ENCODE results near the gene CMIP.

The CMIP gene

DNA sequence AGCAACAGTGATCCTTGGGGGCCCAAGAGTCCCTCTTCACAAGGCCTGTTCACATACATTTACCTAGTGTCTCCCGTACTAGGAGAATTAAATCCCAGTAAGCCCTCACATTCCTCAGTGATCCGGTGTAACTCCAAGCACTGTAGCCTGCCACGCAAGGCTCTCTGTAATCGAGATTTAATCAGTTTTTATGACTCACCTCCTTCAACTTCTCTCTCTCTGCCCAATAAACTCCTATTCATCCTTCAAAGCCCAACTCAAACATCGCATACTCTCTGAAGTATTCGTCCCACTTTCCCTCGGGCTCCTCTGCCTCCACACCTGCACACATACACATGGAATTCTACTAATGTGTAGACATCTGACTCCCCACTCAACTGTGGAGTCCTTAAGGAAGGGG is 141.8 kb downstream of the CMIP start:
- Histone ChIP-seq H3K4me2 (ENCODE audit: insufficient read depth, low read length) (no peak overlapping the region), H2AFZ (ENCODE audit: low read depth, low read length) (no peak overlapping the region), H4K20me1 (ENCODE audit: insufficient read depth, low read length) (peaks cover 71% of the 10 kb centered on the region), H3K4me1 (ENCODE audit: insufficient read depth, low read length) (no peaks in the 10 kb centered on the region), H3K9ac (ENCODE audit: low read depth, low read length) (no peak overlapping the region), H3K27ac (ENCODE audit: low read length) (no peak overlapping the region), H3K79me2 (ENCODE audit: insufficient read depth, low read length) (peaks cover 97% of the 10 kb centered on the region), H3K27me3 (ENCODE audit: insufficient read depth, low read length, poor library complexity) (no peaks in the 10 kb centered on the region), H3K9me3 (ENCODE audit: insufficient read depth, low read length, severe bottlenecking) (no peaks in the 10 kb centered on the region), H3K4me3 (ENCODE audit: low read depth in 1 of 2, low read length in 2 of 2) (no peak overlapping the region), H3K36me3 (ENCODE audit: insufficient read depth, low read length) (peaks cover 29% of the 10 kb centered on the region)
- no peak for TF ChIP-seq EZH2 (IDR thresholded peaks at IDR 0.05; ENCODE audit: borderline replicate concordance, low read depth, low read length, severe bottlenecking)
- TF ChIP-seq, protein P1, sequence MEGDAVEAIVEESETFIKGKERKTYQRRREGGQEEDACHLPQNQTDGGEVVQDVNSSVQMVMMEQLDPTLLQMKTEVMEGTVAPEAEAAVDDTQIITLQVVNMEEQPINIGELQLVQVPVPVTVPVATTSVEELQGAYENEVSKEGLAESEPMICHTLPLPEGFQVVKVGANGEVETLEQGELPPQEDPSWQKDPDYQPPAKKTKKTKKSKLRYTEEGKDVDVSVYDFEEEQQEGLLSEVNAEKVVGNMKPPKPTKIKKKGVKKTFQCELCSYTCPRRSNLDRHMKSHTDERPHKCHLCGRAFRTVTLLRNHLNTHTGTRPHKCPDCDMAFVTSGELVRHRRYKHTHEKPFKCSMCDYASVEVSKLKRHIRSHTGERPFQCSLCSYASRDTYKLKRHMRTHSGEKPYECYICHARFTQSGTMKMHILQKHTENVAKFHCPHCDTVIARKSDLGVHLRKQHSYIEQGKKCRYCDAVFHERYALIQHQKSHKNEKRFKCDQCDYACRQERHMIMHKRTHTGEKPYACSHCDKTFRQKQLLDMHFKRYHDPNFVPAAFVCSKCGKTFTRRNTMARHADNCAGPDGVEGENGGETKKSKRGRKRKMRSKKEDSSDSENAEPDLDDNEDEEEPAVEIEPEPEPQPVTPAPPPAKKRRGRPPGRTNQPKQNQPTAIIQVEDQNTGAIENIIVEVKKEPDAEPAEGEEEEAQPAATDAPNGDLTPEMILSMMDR (IDR thresholded peaks at IDR 0.05; ENCODE audit: borderline replicate concordance, extremely low read depth, low read length, poor library complexity, severe bottlenecking), result no peak
- DNase-seq, result no peak
- ATAC-seq (ENCODE audit: insufficient read depth, low read depth), result no peak

DNA sequence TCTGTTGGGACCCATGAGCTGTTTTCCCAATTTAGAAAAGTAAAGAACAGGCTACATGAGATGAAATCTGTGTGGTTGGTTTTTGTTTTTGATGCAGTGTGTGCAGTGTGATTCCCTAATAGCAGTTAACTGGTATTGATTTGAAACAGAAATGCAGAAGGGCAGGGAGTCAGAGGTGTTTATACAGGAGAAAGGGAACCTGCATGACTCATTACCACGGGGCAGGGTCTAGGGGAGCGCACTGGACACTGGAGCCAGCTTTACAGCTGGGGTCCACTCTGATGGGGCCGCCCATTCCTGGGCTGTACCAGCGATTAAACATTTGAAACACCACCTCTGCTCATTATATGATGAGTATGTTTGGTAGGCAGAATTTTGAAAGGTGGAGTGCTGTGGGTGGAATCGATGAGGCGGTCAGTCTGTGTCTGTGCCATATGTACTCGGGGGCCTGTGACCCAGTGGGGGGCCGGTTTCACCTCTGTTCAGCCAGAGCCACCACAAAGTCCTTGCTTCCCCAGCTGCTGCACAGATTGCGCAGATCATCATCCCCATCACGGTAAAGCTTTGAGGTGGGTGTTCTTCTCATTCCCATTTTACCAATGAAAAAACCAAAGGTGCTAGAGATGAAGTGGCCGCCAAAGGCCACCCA is 142.5 kb downstream of the CMIP start:
- H3K4me2 ChIP-seq (ENCODE audit: insufficient read depth, low read length), result no peak overlapping the region
- H3K79me2 ChIP-seq (ENCODE audit: insufficient read depth, low read length), result peaks cover 93% of the 10 kb centered on the region
- no peak overlapping the region for H3K27ac ChIP-seq (ENCODE audit: low read length)
- peaks cover 66% of the 10 kb centered on the region for H4K20me1 ChIP-seq (ENCODE audit: insufficient read depth, low read length)
- H3K9ac ChIP-seq (ENCODE audit: low read depth, low read length), result no peak overlapping the region
- no peak overlapping the region for H3K4me3 ChIP-seq (ENCODE audit: low read depth in 1 of 2, low read length in 2 of 2)
- peaks cover 29% of the 10 kb centered on the region for H3K36me3 ChIP-seq (ENCODE audit: insufficient read depth, low read length)
- H3K9me3 ChIP-seq (ENCODE audit: insufficient read depth, low read length, severe bottlenecking), result no peaks in the 10 kb centered on the region
- ATAC-seq (ENCODE audit: insufficient read depth, low read depth), result no peak
- H3K27me3 ChIP-seq (ENCODE audit: insufficient read depth, low read length, poor library complexity), result no peaks in the 10 kb centered on the region
- TF ChIP-seq, protein P1 (IDR thresholded peaks at IDR 0.05; ENCODE audit: borderline replicate concordance, extremely low read depth, low read length, poor library complexity, severe bottlenecking), result no peak
- TF ChIP-seq EZH2 (IDR thresholded peaks at IDR 0.05; ENCODE audit: borderline replicate concordance, low read depth, low read length, severe bottlenecking), result no peak
- H2AFZ ChIP-seq (ENCODE audit: low read depth, low read length), result no peak overlapping the region
- DNase-seq, result no peak
- no peaks in the 10 kb centered on the region for H3K4me1 ChIP-seq (ENCODE audit: insufficient read depth, low read length)

DNA sequence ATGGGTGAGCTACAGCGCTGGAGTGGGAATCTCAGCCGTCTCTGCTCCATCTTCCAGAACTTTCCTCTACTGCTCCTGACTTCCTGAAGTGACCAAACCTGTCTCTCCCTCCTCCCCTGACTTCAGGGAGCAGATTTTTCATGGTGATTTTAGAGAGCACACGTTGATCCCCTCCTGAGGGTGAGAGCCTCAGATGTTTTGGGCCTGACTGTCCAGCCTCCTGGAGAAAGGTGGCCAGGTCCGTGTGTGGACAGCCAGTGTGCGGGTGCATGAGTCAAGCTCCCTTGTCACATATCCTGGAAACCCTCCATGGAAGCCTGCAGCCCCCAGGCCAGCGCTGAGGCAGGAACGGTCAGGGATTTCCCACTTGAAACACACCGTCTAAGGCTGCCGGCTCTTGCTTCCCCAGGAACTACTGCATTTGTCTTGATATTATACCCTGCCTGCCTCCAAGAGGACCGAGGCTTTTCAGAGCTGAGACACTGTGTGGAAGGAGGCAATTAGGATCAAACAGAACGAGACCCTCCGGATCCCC is 143.1 kb downstream of the CMIP start:
- Histone ChIP-seq H3K27ac (ENCODE audit: low read length) (peak overlapping the region; percentile 29; the same call in 1 of the 2 replicates), H3K4me2 (ENCODE audit: insufficient read depth, low read length) (no peak overlapping the region), H3K27me3 (ENCODE audit: insufficient read depth, low read length, poor library complexity) (no peaks in the 10 kb centered on the region), H3K4me3 (ENCODE audit: low read depth in 1 of 2, low read length in 2 of 2) (no peak overlapping the region), H3K79me2 (ENCODE audit: insufficient read depth, low read length) (peaks cover 89% of the 10 kb centered on the region), H4K20me1 (ENCODE audit: insufficient read depth, low read length) (peaks cover 67% of the 10 kb centered on the region), H3K9me3 (ENCODE audit: insufficient read depth, low read length, severe bottlenecking) (no peaks in the 10 kb centered on the region), H2AFZ (ENCODE audit: low read depth, low read length) (no peak overlapping the region), H3K9ac (ENCODE audit: low read depth, low read length) (no peak overlapping the region), H3K4me1 (ENCODE audit: insufficient read depth, low read length) (no peaks in the 10 kb centered on the region), H3K36me3 (ENCODE audit: insufficient read depth, low read length) (peaks cover 29% of the 10 kb centered on the region)
- ATAC-seq (ENCODE audit: insufficient read depth, low read depth) (no peak), DNase-seq (no peak)
- TF ChIP-seq, protein P1 (IDR thresholded peaks at IDR 0.05; ENCODE audit: borderline replicate concordance, extremely low read depth, low read length, poor library complexity, severe bottlenecking), result no peak
- TF ChIP-seq EZH2 (IDR thresholded peaks at IDR 0.05; ENCODE audit: borderline replicate concordance, low read depth, low read length, severe bottlenecking), result no peak
